SU-DHL-6 (cell line): ENCODE results near the gene GH1.
A peak's percentile ranks its signal among the peaks of the same experiment; 100 is the strongest.
"Not testable (repeated sequence)": the region's sequence is repeated elsewhere in the genome, so short reads cannot be mapped to it uniquely, and the experiment has no call there.

ENCODE experiments used
- H2AFZ ChIP-seq: fragments of 200-600 bp; sonication (generic); 2 replicates; pipeline ENCODE4 v1.6.1; 2014; ENCODE audit warnings: low read depth, mild to moderate bottlenecking, moderate library complexity, mixed read lengths, antibody characterized with exemption, low read length; ENCODE audit not compliant: severe bottlenecking
- H3F3A ChIP-seq: fragments of 200-600 bp; shearing (Covaris generic); 2 replicates; pipeline ENCODE4 v1.6.0; 2016; ENCODE audit warnings: antibody characterized with exemption, mild to moderate bottlenecking; ENCODE audit not compliant: insufficient read depth
- H3K27ac ChIP-seq: fragments of 200-600 bp; sonication (generic); 2 replicates; pipeline ENCODE4 v1.5.1; 2016; ENCODE audit warnings: low read depth, mild to moderate bottlenecking, low read length, moderate library complexity, mixed read lengths
- H3K27me3 ChIP-seq: fragments of 200-600 bp; sonication (generic), shearing (Covaris generic); 2 replicates; pipeline ENCODE4 v1.6.0; 2014; ENCODE audit warnings: mild to moderate bottlenecking, low read length
- H3K36me3 ChIP-seq: fragments of 200-600 bp; sonication (generic); 2 replicates; pipeline ENCODE4 v1.6.1; 2014; ENCODE audit warnings: mild to moderate bottlenecking, low read length, mixed read lengths
- H3K4me2 ChIP-seq: fragments of 300-600, 200-600 bp; shearing (Covaris generic), sonication (generic); 2 replicates; pipeline ENCODE4 v1.6.0; 2014; ENCODE audit warnings: low read length, low read depth, mild to moderate bottlenecking; ENCODE audit not compliant: poor library complexity, severe bottlenecking
- H3K4me3 ChIP-seq: fragments of 200-600 bp; sonication (generic); 2 replicates; pipeline ENCODE4 v1.5.1; 2014; ENCODE audit warnings: antibody characterized with exemption, low read length, mild to moderate bottlenecking, mixed read lengths; ENCODE audit not compliant: insufficient read depth, poor library complexity, severe bottlenecking
- H3K79me2 ChIP-seq: fragments of 200-600 bp; sonication (generic); 2 replicates; pipeline ENCODE4 v1.6.1; 2014; ENCODE audit warnings: mild to moderate bottlenecking, low read length, moderate library complexity; ENCODE audit not compliant: insufficient read depth
- H3K9ac ChIP-seq: fragments of 200-600 bp; sonication (generic); 2 replicates; pipeline ENCODE4 v1.7.0; 2014; ENCODE audit warnings: mild to moderate bottlenecking, low read length
- H3K9me2 ChIP-seq: fragments of 200-600 bp; sonication (generic); replicated peaks from 2 replicates; pipeline ENCODE4 v1.6.1; 2014; ENCODE audit warnings: low read length; ENCODE audit not compliant: insufficient read depth
- H3K9me3 ChIP-seq: fragments of 200-600 bp; sonication (generic); 2 replicates; pipeline ENCODE4 v1.6.1; 2014; ENCODE audit warnings: low read length, mixed read lengths; ENCODE audit not compliant: insufficient read depth
- H4K20me1 ChIP-seq: fragments of 200-600 bp; sonication (generic); 2 replicates; pipeline ENCODE4 v1.6.1; 2014; ENCODE audit warnings: low read depth, mild to moderate bottlenecking, antibody characterized with exemption, low read length, moderate library complexity, mixed read lengths
- EZH2phosphoT487 ChIP-seq: fragments of 200-600 bp; sonication (generic), shearing (Covaris generic); conservative IDR thresholded peaks from 2 replicates; pipeline ENCODE4 v1.6.1; 2018; ENCODE audit warnings: mild to moderate bottlenecking, antibody characterized with exemption, low read length, moderate library complexity, mixed read lengths
- TF ChIP-seq, protein P1 (sequence below): fragments of 200-600 bp; sonication (generic); IDR thresholded peaks from one replicate; pipeline ENCODE4 v1.5.1; 2017; ENCODE audit warnings: antibody characterized with exemption, mild to moderate bottlenecking, low read length, moderate library complexity; ENCODE audit not compliant: insufficient read depth, poor library complexity, severe bottlenecking

GH1 gene

DNA sequence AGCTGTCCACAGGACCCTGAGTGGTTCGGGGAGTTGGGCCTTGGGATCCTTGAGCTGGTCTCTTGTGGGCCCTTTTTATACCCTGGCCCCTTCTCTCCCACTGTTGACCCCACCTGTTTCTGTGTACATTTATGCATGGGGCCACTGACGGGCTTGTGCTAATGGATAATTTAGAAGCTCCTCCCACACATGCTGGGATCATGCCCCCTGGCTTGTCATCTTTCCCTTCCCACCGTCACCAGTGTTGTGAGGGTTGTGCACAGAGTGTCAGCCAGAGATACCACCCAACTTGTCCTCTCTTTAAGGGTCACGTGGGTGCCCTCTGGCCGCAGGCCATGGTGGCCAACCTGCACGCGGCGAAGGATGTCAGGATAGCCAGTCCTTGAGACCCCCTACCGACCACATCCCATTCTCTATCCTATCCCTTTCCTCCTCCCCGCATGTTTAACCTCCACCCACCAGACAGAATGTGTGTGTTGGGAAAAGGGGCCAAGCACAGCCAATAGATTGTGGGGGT lies at the start of gene GH1:
GH1 (minus strand) TSS at position 51 of the 517 bp plus-strand sequence. CDS start 63 bp downstream, outside the sequence.
- peak within 1 kb of the TSS; percentile 91 for H3K27ac ChIP-seq
- not testable (repeated sequence) for H3K36me3 ChIP-seq, H3K27me3 ChIP-seq, H3K79me2 ChIP-seq, H3K9me2 ChIP-seq, H3K9me3 ChIP-seq, H4K20me1 ChIP-seq
- peak within 1 kb of the TSS; percentile 50 for H3K4me3 ChIP-seq
- peak within 1 kb of the TSS; percentile 52 for H3K9ac ChIP-seq
- peak within 1 kb of the TSS; percentile 65 for H3K4me2 ChIP-seq
- peaks cover 20% of the 10 kb centered on the region for H3F3A ChIP-seq
- peak within 1 kb of the TSS; percentile 63 for H2AFZ ChIP-seq

DNA sequence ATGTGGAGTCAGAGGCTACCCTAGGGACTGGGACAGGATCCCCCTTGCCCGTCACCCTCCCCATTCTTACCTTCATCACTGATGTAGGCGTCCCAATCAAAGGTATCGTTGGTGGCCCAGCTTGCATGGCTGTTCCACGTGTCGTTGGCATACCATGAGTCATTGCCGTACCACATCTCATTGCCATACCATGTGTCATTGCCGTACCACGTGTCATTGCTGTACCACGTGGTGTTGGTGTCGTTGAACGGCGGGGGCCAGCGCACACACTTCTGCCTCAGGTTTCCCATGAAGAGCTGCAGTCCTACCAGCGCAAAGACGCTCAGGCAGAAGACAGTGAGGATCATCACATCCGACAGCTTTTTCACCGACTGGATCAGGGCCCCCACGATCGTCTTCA lies 49.3 kb upstream of the GH1 start:
- Histone ChIP-seq H3K79me2 (no peaks in the 10 kb centered on the region), H3K36me3 (no peaks in the 10 kb centered on the region), H4K20me1 (no peaks in the 10 kb centered on the region), H2AFZ (no peak overlapping the region), H3K9me3 (no peaks in the 10 kb centered on the region), H3K4me3 (no peak overlapping the region), H3K4me2 (no peak overlapping the region), H3K9me2 (no peaks in the 10 kb centered on the region), H3K9ac (no peak overlapping the region), H3K27ac (no peak overlapping the region), H3K27me3 (no peaks in the 10 kb centered on the region), H3F3A (no peaks in the 10 kb centered on the region)
- TF ChIP-seq EZH2phosphoT487: no peak
- TF ChIP-seq, protein P1, sequence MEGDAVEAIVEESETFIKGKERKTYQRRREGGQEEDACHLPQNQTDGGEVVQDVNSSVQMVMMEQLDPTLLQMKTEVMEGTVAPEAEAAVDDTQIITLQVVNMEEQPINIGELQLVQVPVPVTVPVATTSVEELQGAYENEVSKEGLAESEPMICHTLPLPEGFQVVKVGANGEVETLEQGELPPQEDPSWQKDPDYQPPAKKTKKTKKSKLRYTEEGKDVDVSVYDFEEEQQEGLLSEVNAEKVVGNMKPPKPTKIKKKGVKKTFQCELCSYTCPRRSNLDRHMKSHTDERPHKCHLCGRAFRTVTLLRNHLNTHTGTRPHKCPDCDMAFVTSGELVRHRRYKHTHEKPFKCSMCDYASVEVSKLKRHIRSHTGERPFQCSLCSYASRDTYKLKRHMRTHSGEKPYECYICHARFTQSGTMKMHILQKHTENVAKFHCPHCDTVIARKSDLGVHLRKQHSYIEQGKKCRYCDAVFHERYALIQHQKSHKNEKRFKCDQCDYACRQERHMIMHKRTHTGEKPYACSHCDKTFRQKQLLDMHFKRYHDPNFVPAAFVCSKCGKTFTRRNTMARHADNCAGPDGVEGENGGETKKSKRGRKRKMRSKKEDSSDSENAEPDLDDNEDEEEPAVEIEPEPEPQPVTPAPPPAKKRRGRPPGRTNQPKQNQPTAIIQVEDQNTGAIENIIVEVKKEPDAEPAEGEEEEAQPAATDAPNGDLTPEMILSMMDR: no peak

DNA sequence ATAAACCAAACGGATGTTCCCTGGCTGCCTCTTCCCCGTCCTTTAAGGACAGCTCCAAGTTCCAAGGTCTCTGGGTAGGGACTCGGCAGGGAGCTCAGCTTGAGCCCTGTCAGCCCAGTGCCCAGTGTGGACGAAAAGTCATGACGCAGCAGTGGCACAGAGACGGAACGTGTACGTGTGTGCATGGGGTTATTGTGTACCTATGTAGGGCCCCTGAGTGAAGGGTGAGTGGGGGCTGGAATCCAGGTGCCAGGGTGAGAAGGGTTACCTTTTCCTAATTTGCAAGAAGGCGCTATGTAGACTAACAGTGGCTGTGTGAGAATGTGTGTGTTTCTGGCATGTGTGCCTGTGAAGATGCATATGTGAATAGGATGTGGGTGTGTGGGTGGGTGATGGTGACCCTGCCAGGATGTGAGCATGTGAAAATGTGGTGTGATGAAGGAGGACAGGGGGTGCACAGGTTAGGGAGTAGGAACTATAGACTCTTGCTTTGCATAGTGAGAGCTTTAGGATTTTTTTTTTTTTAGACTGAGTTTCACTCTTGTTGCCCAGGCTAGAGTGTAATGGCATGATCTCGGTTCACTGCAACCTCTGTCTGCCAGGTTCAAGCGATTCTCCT lies 48.1 kb upstream of the GH1 start:
- no peaks in the 10 kb centered on the region for H3K79me2 ChIP-seq
- no peak overlapping the region for H3K9ac ChIP-seq
- no peaks in the 10 kb centered on the region for H4K20me1 ChIP-seq
- no peaks in the 10 kb centered on the region for H3K27me3 ChIP-seq
- no peaks in the 10 kb centered on the region for H3K9me2 ChIP-seq
- no peaks in the 10 kb centered on the region for H3K9me3 ChIP-seq
- H3K27ac ChIP-seq: no peak overlapping the region
- no peak overlapping the region for H3K4me2 ChIP-seq
- H3K36me3 ChIP-seq: no peaks in the 10 kb centered on the region
- H3F3A ChIP-seq: no peaks in the 10 kb centered on the region
- H3K4me3 ChIP-seq: no peak overlapping the region
- no peak overlapping the region for H2AFZ ChIP-seq
- TF ChIP-seq EZH2phosphoT487: no peak
- TF ChIP-seq, protein P1: no peak

DNA sequence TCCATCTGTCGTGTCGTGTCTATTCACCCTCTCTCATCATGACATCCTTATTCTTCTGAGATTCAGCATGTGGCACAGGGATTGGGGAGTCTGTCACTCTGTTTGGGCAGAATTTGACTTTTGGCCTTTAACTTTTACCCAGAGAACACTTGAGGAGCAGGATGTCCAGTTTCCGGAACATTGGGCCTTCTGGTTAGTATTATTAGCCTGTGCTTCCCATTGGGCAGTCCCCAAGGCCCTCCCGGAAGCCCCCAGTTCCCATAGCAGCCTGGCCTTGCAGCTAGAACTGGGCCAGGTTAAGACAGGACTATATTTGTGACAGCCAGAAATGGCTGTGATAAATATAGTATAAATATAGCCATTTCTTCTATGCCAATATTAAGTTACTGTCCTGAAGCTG lies 44.5 kb upstream of the GH1 start:
- Histone ChIP-seq H3K27me3 (no peaks in the 10 kb centered on the region), H3K4me3 (no peak overlapping the region), H3K9ac (no peak overlapping the region), H4K20me1 (no peaks in the 10 kb centered on the region), H2AFZ (no peak overlapping the region), H3K79me2 (no peaks in the 10 kb centered on the region), H3K9me2 (no peaks in the 10 kb centered on the region), H3K36me3 (no peaks in the 10 kb centered on the region), H3F3A (no peaks in the 10 kb centered on the region), H3K27ac (no peak overlapping the region), H3K9me3 (no peaks in the 10 kb centered on the region), H3K4me2 (no peak overlapping the region)
- TF ChIP-seq, protein P1: no peak
- no peak for TF ChIP-seq EZH2phosphoT487
